ENCODE measurements around the gene ACSF2. TPM values are rescaled to one million over a fixed set of nuclear protein-coding genes. Genes with fewer than 3 reads are reported as not detected.

Gene ACSF2
- total and polyA plus RNA-seq, 2 of the 13 experiments (the other 11 are each of a cell fraction or from before 2014, with no cell fraction given) = 87.3 to 109 TPM

GRCh38 chr17:50428831-50429424, 2.9 kb downstream of the ACSF2 start (continued):
- TF ChIP-seq HNF4A (CRISPR knock-in tag; IDR thresholded peaks at IDR 0.05) (peak; percentile 99), TSC22D2 (CRISPR knock-in tag; IDR thresholded peaks at IDR 0.05; ENCODE audit: borderline replicate concordance) (0 out of 2 replicates have a peak, but pooled peaks have one; percentile 26), PAX8 (CRISPR knock-in tag; IDR thresholded peaks at IDR 0.05; ENCODE audit: borderline replicate concordance) (no peak), CREB3 (CRISPR knock-in tag; IDR thresholded peaks at IDR 0.05) (no peak), MBNL3 (CRISPR knock-in tag; conservative IDR thresholded peaks at IDR 0.05) (no peak), FOXO4 (CRISPR knock-in tag; conservative IDR thresholded peaks at IDR 0.05) (no peak), ZNF326 (CRISPR knock-in tag; IDR thresholded peaks at IDR 0.05; ENCODE audit: borderline replicate concordance) (no peak), ZKSCAN8 (CRISPR knock-in tag; IDR thresholded peaks at IDR 0.05; ENCODE audit: borderline replicate concordance) (peak; percentile 93), RCOR2 (CRISPR knock-in tag; IDR thresholded peaks at IDR 0.05) (peak; percentile 97), ZNF451 (CRISPR knock-in tag; IDR thresholded peaks at IDR 0.05) (0 out of 2 replicates have a peak, but pooled peaks have one; percentile 54), DZIP1 (CRISPR knock-in tag; IDR thresholded peaks at IDR 0.05) (no peak), ZNF335 (CRISPR knock-in tag; IDR thresholded peaks at IDR 0.05) (peak; percentile 95), BATF2 (CRISPR knock-in tag; IDR thresholded peaks at IDR 0.05) (no peak), YY1 (IDR thresholded peaks at IDR 0.05; ENCODE audit: insufficient read depth, insufficient replicate concordance, low read depth, low read length) (peak; percentile 25), RBAK (CRISPR knock-in tag; IDR thresholded peaks at IDR 0.05) (no peak), CREBL2 (CRISPR knock-in tag; IDR thresholded peaks at IDR 0.05; ENCODE audit: borderline replicate concordance) (no peak), CENPT (CRISPR knock-in tag; IDR thresholded peaks at IDR 0.05; ENCODE audit: low read depth) (no peak), MEF2D (CRISPR knock-in tag; IDR thresholded peaks at IDR 0.05) (peak; percentile 83), ZNF83 (CRISPR knock-in tag; IDR thresholded peaks at IDR 0.05; ENCODE audit: borderline replicate concordance) (no peak; the same call in 1 of the 2 replicates), ZNF703 (CRISPR knock-in tag; IDR thresholded peaks at IDR 0.05; ENCODE audit: borderline replicate concordance) (no peak), ZNF33A (CRISPR knock-in tag; IDR thresholded peaks at IDR 0.05; ENCODE audit: borderline replicate concordance) (no peak), HDAC6 (IDR thresholded peaks at IDR 0.05; ENCODE audit: low read depth, low read length) (no peak)

All from HepG2 (cell line).